GM23338 (cell line): ENCODE results near the gene SNX9. TPM values are rescaled to one million over a fixed set of nuclear protein-coding genes. Genes with fewer than 3 reads are reported as not detected.

Experiments
- ATAC-seq: fragments of 200-7000 bp; cut with Tn5 transposase; 3 replicates; pipeline ENCODE4 v1.9.1; 2020
- DNase-seq: peaks from one replicate; pipeline ENCODE4 v3.0.0-alpha.2; 2015; ENCODE audit warnings: low spot score
- H2AFZ ChIP-seq: fragments of 200-600 bp; sonication (generic); 2 replicates; pipeline ENCODE4 v1.8.0; 2016; ENCODE audit warnings: antibody characterized with exemption, mild to moderate bottlenecking, moderate library complexity
- H3F3A ChIP-seq: fragments of 200-600 bp; sonication (generic); replicated peaks from 2 replicates; pipeline ENCODE4 v1.8.0; 2017; ENCODE audit warnings: antibody characterized with exemption, mixed run types, low read depth
- H3K27ac ChIP-seq: fragments of 200-600 bp; sonication (generic); 2 replicates; pipeline ENCODE4 v1.6.1; 2016; ENCODE audit warnings: low read depth
- H3K27me3 ChIP-seq: fragments of 200-600 bp; sonication (generic); 2 replicates; pipeline ENCODE4 v1.8.0; 2016; ENCODE audit warnings: mild to moderate bottlenecking, mixed run types, moderate library complexity; ENCODE audit not compliant: insufficient read depth
- H3K36me3 ChIP-seq: fragments of 200-600 bp; sonication (generic); 2 replicates; pipeline ENCODE4 v1.8.0; 2016; ENCODE audit warnings: mild to moderate bottlenecking; ENCODE audit not compliant: insufficient read depth
- H3K4me1 ChIP-seq: fragments of 200-600 bp; sonication (generic); 2 replicates; pipeline ENCODE4 v1.8.0; 2016; ENCODE audit warnings: mild to moderate bottlenecking, moderate library complexity; ENCODE audit not compliant: insufficient read depth
- H3K4me2 ChIP-seq: fragments of 200-600 bp; sonication (generic); 2 replicates; pipeline ENCODE4 v1.7.1; 2017; ENCODE audit warnings: mixed run types
- H3K4me3 ChIP-seq: fragments of 200-600 bp; sonication (generic); 2 replicates; pipeline ENCODE4 v1.6.1; 2016; ENCODE audit warnings: mixed run types
- H3K79me2 ChIP-seq: fragments of 200-600 bp; sonication (generic); replicated peaks from 2 replicates; pipeline ENCODE4 v1.8.0; 2017; ENCODE audit warnings: mild to moderate bottlenecking; ENCODE audit not compliant: insufficient read depth
- H3K9me2 ChIP-seq: fragments of 200-600 bp; sonication (generic); 2 replicates; pipeline ENCODE4 v1.8.0; 2017; ENCODE audit not compliant: insufficient read depth
- H4K20me1 ChIP-seq: fragments of 200-600 bp; sonication (generic); replicated peaks from 2 replicates; pipeline ENCODE4 v1.8.0; 2017; ENCODE audit warnings: mild to moderate bottlenecking; ENCODE audit not compliant: insufficient read depth
- H3K27ac Mint-ChIP-seq: 2 replicates; pipeline ENCODE4 v1.8.0; 2020; ENCODE audit warnings: inconsistent platforms, mild to moderate bottlenecking, moderate library complexity, mixed read lengths
- H3K27me3 Mint-ChIP-seq: 3 replicates; pipeline ENCODE4 v1.8.0; 2022; ENCODE audit warnings: low read depth, mild to moderate bottlenecking, moderate library complexity, mixed read lengths, inconsistent platforms; ENCODE audit not compliant: insufficient read depth, poor library complexity
- H3K36me3 Mint-ChIP-seq: 3 replicates; pipeline ENCODE4 v1.8.0; 2021; ENCODE audit warnings: low read depth, mild to moderate bottlenecking, inconsistent platforms, moderate library complexity, mixed read lengths
- H3K4me1 Mint-ChIP-seq: 3 replicates; pipeline ENCODE4 v1.8.0; 2020; ENCODE audit warnings: mild to moderate bottlenecking, inconsistent platforms, mixed read lengths
- H3K4me3 Mint-ChIP-seq: 3 replicates; pipeline ENCODE4 v1.8.0; 2021; ENCODE audit warnings: moderate library complexity, mild to moderate bottlenecking, inconsistent platforms, mixed read lengths
- H3K9me3 Mint-ChIP-seq: 3 replicates; pipeline ENCODE4 v1.8.0; 2020; ENCODE audit warnings: moderate library complexity, mild to moderate bottlenecking, inconsistent platforms, mixed read lengths
- POLR2AphosphoS5 ChIP-seq: IDR thresholded peaks from 2 replicates; pipeline ENCODE4 v1.6.1; 2016; ENCODE audit warnings: antibody characterized with exemption, low read depth
- ZNF331 ChIP-seq: fragments of 250-450 bp; sonication (Bioruptor Pico); IDR thresholded peaks from 2 replicates; pipeline ENCODE4 v1.5.0; 2020; ENCODE audit warnings: low read depth, mild to moderate bottlenecking, moderate library complexity
- long read RNA-seq: library from polyadenylated mRNA; unstranded; transcript quantifications from one replicate; pipeline ENCODE4 v2.0.0, GENCODE V29; 2020; ENCODE audit not compliant: unreplicated experiment
- polyA plus RNA-seq: library from polyadenylated mRNA; unstranded; fragments of >200 nt; fragmentation: Nextera tagmentation; extraction: Ambion mirVana; gene quantifications from 2 replicates; pipeline ENCODE4 v1.2.1, GENCODE V29; 2016
- total RNA-seq: library from RNA; depleted of rRNA; stranded (reverse); fragments of >200 nt; shearing (Covaris generic); gene quantifications from 2 replicates; pipeline ENCODE4 v1.2.3, GENCODE V29; 2014; rRNA removed
- TF ChIP-seq, protein P1 (sequence below): fragments of 250-450 bp; sonication (Bioruptor Pico); IDR thresholded peaks from 2 replicates; pipeline ENCODE4 v1.5.0; 2020; ENCODE audit warnings: mild to moderate bottlenecking, moderate library complexity

SNX9 gene
- total RNA-seq (21.2 and 23.3 TPM in 2 replicates), polyA plus RNA-seq (18.1 and 18.4 TPM in 2 replicates)
- long read RNA-seq, full-length matches to known transcripts, result 14 of 23 reads
- long read RNA-seq, partial matches to known transcripts, result 4 of 23 reads
- long read RNA-seq, other reads (novel, unspliced or antisense), result 5 of 23 reads

DNA sequence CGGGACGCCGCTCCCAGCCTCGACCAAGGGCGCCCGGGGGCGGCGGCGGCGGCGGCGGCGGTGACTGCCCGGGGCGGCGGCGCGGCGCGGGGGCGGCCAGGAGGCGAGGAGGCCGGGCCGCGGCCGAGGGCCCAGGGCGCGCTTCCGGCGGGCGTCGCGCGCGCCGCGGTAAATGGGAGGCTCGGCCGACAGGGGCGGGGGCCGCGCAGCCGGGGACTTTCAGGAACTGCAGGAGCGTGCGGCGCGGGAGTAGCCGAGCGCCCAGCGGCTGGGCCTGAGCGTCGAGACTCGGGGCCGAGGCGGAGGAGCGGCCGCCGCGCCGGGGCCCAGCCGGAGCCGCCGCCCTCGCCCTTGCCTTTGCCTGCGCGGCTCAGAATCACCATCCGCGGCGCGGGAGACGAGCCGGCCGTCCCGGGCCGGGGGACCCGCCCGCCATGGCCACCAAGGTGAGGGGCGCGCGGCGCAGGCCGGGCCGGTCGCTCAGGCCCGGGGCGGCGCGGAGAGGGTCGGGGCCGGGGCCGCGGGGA is at the start of gene SNX9:
SNX9 (plus strand) TSS at position 246 of the 527 bp plus-strand sequence; CDS start at position 435, 189 bp downstream.
- H2AFZ ChIP-seq, result peak within 1 kb of the TSS; percentile 87
- H3K4me3 ChIP-seq, result peak within 1 kb of the TSS; percentile 83
- peaks cover 7% of the 10 kb centered on the region for H3K4me1 ChIP-seq
- Mint-ChIP-seq H3K9me3 (no peaks in the 10 kb centered on the region), H3K36me3 (no peaks in the 10 kb centered on the region; the same call in 2 of the 3 replicates), H3K4me3 (peak within 1 kb of the TSS; percentile 95), H3K4me1 (peaks cover 29% of the 10 kb centered on the region), H3K27me3 (peaks cover 14% of the 10 kb centered on the region), H3K27ac (peak within 1 kb of the TSS; percentile 96)
- peak within 1 kb of the TSS; percentile 74 for H3K27ac ChIP-seq
- ATAC-seq, result peak; percentile 79
- H3K27me3 ChIP-seq, result peaks cover 12% of the 10 kb centered on the region; the same call in 1 of the 2 replicates
- no peaks in the 10 kb centered on the region for H3K9me2 ChIP-seq
- TF ChIP-seq, protein P1, sequence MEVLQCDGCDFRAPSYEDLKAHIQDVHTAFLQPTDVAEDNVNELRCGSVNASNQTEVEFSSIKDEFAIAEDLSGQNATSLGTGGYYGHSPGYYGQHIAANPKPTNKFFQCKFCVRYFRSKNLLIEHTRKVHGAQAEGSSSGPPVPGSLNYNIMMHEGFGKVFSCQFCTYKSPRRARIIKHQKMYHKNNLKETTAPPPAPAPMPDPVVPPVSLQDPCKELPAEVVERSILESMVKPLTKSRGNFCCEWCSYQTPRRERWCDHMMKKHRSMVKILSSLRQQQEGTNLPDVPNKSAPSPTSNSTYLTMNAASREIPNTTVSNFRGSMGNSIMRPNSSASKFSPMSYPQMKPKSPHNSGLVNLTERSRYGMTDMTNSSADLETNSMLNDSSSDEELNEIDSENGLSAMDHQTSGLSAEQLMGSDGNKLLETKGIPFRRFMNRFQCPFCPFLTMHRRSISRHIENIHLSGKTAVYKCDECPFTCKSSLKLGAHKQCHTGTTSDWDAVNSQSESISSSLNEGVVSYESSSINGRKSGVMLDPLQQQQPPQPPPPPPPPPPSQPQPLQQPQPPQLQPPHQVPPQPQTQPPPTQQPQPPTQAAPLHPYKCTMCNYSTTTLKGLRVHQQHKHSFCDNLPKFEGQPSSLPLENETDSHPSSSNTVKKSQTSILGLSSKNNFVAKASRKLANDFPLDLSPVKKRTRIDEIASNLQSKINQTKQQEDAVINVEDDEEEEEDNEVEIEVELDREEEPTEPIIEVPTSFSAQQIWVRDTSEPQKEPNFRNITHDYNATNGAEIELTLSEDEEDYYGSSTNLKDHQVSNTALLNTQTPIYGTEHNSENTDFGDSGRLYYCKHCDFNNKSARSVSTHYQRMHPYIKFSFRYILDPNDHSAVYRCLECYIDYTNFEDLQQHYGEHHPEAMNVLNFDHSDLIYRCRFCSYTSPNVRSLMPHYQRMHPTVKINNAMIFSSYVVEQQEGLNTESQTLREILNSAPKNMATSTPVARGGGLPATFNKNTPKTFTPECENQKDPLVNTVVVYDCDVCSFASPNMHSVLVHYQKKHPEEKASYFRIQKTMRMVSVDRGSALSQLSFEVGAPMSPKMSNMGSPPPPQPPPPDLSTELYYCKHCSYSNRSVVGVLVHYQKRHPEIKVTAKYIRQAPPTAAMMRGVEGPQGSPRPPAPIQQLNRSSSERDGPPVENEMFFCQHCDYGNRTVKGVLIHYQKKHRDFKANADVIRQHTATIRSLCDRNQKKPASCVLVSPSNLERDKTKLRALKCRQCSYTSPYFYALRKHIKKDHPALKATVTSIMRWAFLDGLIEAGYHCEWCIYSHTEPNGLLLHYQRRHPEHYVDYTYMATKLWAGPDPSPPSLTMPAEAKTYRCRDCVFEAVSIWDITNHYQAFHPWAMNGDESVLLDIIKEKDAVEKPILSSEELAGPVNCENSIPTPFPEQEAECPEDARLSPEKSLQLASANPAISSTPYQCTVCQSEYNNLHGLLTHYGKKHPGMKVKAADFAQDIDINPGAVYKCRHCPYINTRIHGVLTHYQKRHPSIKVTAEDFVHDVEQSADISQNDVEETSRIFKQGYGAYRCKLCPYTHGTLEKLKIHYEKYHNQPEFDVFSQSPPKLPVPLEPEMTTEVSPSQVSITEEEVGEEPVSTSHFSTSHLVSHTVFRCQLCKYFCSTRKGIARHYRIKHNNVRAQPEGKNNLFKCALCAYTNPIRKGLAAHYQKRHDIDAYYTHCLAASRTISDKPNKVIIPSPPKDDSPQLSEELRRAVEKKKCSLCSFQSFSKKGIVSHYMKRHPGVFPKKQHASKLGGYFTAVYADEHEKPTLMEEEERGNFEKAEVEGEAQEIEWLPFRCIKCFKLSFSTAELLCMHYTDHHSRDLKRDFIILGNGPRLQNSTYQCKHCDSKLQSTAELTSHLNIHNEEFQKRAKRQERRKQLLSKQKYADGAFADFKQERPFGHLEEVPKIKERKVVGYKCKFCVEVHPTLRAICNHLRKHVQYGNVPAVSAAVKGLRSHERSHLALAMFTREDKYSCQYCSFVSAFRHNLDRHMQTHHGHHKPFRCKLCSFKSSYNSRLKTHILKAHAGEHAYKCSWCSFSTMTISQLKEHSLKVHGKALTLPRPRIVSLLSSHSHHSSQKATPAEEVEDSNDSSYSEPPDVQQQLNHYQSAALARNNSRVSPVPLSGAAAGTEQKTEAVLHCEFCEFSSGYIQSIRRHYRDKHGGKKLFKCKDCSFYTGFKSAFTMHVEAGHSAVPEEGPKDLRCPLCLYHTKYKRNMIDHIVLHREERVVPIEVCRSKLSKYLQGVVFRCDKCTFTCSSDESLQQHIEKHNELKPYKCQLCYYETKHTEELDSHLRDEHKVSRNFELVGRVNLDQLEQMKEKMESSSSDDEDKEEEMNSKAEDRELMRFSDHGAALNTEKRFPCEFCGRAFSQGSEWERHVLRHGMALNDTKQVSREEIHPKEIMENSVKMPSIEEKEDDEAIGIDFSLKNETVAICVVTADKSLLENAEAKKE, result no peak
- 0 out of 2 replicates have a peak, but pooled peaks have one; percentile 28 for TF ChIP-seq POLR2AphosphoS5
- H3K36me3 ChIP-seq, result no peaks in the 10 kb centered on the region
- no peaks in the 10 kb centered on the region for H3F3A ChIP-seq
- peaks cover 35% of the 10 kb centered on the region for H3K79me2 ChIP-seq
- DNase-seq, result peak; percentile 87
- H4K20me1 ChIP-seq, result no peaks in the 10 kb centered on the region
- peak within 1 kb of the TSS; percentile 87 for H3K4me2 ChIP-seq

DNA sequence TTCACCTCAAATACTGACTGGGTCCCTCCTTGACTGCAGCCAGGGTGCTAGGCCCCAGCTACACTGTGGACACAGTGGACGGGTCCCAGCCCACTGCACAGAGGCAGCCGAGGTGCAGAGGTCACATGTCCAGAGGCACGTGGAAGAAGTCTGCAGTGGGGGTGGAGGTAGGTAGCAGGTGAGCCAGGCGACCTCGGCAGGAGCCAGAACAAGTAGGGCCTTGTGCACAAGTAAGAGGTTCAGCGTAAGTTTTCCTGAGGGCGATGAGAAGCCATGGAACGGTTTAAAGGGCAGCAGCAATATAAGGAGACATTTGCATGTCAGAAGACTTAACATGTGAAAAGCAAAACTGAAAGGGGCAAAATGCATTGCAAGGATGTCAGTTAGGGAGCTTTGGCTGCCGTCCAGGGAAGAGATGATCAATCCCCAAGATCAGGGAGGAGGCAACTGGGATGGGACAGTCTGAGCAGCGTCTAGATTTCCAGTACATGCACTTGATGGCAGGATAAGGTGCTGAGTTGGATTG is 49.7 kb upstream of the SNX9 start:
- Mint-ChIP-seq H3K9me3 (peaks cover 18% of the 10 kb centered on the region), H3K27me3 (peaks cover 13% of the 10 kb centered on the region), H3K36me3 (peaks cover 14% of the 10 kb centered on the region), H3K4me1 (peaks cover 23% of the 10 kb centered on the region), H3K4me3 (peak overlapping the region; percentile 14; the same call in 1 of the 3 replicates), H3K27ac (0 out of 2 replicates have a peak overlapping the region, but pooled peaks have one; percentile 17)
- H4K20me1 ChIP-seq, result no peaks in the 10 kb centered on the region
- H3K4me3 ChIP-seq, result no peak overlapping the region
- H3K27me3 ChIP-seq, result no peaks in the 10 kb centered on the region
- no peak overlapping the region for H3K27ac ChIP-seq
- no peaks in the 10 kb centered on the region for H3K36me3 ChIP-seq
- H3K79me2 ChIP-seq, result no peaks in the 10 kb centered on the region
- H3K4me1 ChIP-seq, result peaks cover 8% of the 10 kb centered on the region
- H3K9me2 ChIP-seq, result peaks cover 12% of the 10 kb centered on the region; the same call in 1 of the 2 replicates
- peak overlapping the region; percentile 38; the same call in 1 of the 2 replicates for H2AFZ ChIP-seq
- H3K4me2 ChIP-seq, result no peak overlapping the region
- H3F3A ChIP-seq, result no peaks in the 10 kb centered on the region
- ATAC-seq (no peak), DNase-seq (no peak)
- TF ChIP-seq, protein P1, result no peak
- no peak for TF ChIP-seq ZNF331
